LNCAP (cell line): ENCODE data around the gene DMRT3.

Source experiments
- CTCF ChIP-seq: fragments of 450-650 bp; IDR thresholded peaks from 2 replicates; pipeline ENCODE4 v1.5.1; 2017; ENCODE audit warnings: mild to moderate bottlenecking

Gene DMRT3

GRCh38 chr9:1014225-1014624 is 37.8 kb downstream of the DMRT3 start:
- TF ChIP-seq CTCF = no peak

- TF ChIP-seq CTCF = no peak
These were observed 38.2 kb downstream of the DMRT3 start for GRCh38 chr9:1014640-1015039.

- peak; percentile 47; the same call in 1 of the 2 replicates for TF ChIP-seq CTCF
These were observed 41.7 kb downstream of the DMRT3 start for GRCh38 chr9:1018121-1018520.

- no peak for TF ChIP-seq CTCF
These were observed 47.7 kb downstream of the DMRT3 start for GRCh38 chr9:1024112-1024511.

DNA sequence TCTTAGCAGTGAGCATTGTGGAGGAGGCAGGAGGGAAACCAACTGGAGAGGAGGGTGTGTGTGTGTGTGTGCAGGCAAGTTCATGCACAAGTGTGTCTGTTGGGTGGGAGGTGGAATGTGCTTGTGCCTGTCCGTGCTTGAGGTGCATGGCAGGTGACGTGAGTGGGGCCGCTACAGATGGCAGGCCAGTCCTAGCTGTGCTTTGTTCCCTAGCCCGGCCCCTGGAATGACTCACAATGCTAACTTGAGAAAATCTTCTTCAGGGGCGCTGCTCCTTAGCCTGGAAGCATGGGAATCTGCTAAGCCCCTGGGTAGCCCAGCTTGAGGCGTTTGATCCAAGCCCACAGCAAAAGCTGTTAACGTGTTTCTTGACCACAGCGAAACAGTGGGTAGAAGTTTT is 48.7 kb downstream of the DMRT3 start:
- TF ChIP-seq CTCF = no peak

GRCh38 chr9:1026219-1026618 is 49.8 kb downstream of the DMRT3 start:
- no peak for TF ChIP-seq CTCF

DNA sequence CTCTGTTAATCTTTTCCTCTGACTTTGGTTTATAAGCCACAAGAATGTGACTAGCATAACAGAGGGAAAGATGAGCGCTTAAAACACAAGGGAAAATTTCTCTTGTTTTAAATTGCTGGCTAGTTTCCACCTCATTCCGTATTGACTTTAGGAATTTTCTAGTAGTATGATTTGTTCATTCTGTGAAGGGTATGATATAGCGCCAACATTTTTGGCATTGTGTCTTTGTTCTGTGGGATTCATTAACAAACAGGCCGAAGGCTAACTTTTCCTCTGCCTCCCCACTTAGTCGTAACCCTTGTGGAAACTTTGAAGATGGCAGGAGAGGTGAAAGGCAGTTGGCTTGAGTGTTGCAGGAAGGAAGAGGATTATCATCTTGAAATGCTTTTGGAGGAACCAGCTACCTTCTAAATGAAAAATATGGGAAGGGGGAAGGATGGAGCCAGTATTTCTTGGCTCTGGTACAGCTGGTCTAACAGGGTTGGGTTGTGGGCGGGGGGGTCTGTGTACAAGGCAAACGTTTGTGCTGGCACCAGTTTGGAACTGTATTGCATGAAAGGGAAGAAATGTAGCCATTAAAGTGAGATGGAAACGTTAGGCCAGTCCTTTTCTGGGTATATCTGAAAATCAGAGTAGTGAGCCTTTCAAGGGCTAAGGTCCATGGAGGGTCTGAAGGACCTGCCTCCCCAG is 52.2 kb downstream of the DMRT3 start:
- TF ChIP-seq CTCF = no peak
